Measurements from ENCODE around the gene TANGO2. TPM values are rescaled to one million over a fixed set of nuclear protein-coding genes. Genes with fewer than 3 reads are reported as not detected.

TANGO2 gene
- total RNA-seq, 1 experiment from 2014 or later, result 14.6 TPM

DNA sequence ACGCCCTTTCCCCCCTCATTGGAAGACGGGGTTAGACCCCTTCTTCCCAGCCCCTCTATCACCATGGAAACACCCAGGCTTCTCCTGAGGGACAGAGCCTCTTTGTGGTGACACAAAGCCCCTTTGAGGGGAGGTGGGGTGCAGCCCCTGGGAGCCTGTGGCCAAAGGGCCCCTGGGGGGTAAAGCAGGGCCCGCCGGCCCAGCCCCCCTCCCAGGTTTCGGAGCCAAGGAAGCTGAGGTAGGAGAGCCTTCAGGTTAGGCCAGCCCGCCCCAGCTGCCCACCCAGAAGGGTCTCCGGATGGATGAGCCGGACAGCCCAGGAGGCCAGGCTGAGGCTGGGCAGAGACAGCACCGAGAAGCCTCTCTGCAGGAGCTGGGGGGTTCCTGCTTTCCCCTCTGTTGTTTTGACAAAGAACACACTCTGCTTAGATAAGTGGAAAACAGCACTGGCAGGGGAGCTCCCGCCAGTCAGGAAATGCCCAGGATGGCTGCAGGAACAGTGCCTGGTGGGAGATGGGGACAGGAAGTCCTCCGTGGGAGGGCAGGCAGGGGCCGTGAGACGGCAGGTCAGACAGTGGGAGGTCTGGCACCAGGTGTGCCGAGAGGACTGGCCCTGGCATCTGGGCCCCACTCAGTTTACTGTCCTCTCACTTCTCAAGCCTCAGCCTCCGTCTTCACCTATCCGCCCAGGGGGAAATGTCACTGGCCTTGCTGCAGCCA lies 22.5 kb upstream of the TANGO2 start:
- H3K9me3 Mint-ChIP-seq, result peaks cover 4 to 6% of the 10 kb centered on the region in 2 experiments; a peak in 4 of 5 replicates
- Histone ChIP-seq H4K20me1 (ENCODE audit: control insufficient read depth, insufficient read depth, insufficient read length) (no peaks in the 10 kb centered on the region), H3K18ac (ENCODE audit: insufficient read length, low read depth, low read length) (no peak overlapping the region), H2BK20ac (ENCODE audit: low read depth, low read length, poor library complexity, severe bottlenecking) (no peak overlapping the region), H3K4me1 (ENCODE audit: insufficient read depth, low read length) (peaks cover 6% of the 10 kb centered on the region; the same call in 1 of the 2 replicates), H2BK15ac (ENCODE audit: low read depth, low read length) (no peak overlapping the region), H4K5ac (ENCODE audit: insufficient read length, low read depth, low read length) (no peak overlapping the region), H3K14ac (ENCODE audit: insufficient read depth, low read length) (no peak overlapping the region; the same call in 1 of the 2 replicates), H3K23ac (ENCODE audit: insufficient read length, low read depth, low read length) (no peak overlapping the region), H3K27me3 (ENCODE audit: insufficient read depth, low read length) (no peaks in the 10 kb centered on the region), H4K91ac (ENCODE audit: insufficient read length, low read depth, low read length) (no peak overlapping the region), H2AK5ac (ENCODE audit: insufficient read length, low read length) (no peak overlapping the region), H3K4ac (ENCODE audit: low read depth, low read length) (no peak overlapping the region), H3K23me2 (ENCODE audit: insufficient read length, low read depth, low read length, poor library complexity, severe bottlenecking) (no peaks in the 10 kb centered on the region), H2BK5ac (ENCODE audit: insufficient read length, low read length) (no peak overlapping the region), H3K79me2 (ENCODE audit: insufficient read depth, low read length) (no peaks in the 10 kb centered on the region), H3K9ac (ENCODE audit: extremely low read depth, insufficient read length, low read length) (no peak overlapping the region), H2BK12ac (ENCODE audit: insufficient read length, low read depth, low read length) (no peak overlapping the region), H3K56ac (ENCODE audit: insufficient read length, low read depth, low read length) (no peak overlapping the region), H4K8ac (replicated peaks; ENCODE audit: insufficient read length, low read depth, low read length) (no peak overlapping the region), H3K9me3 (ENCODE audit: control insufficient read depth, low read depth, low read length) (no peaks in the 10 kb centered on the region), H2BK120ac (ENCODE audit: low read depth, low read length, poor library complexity, severe bottlenecking) (no peak overlapping the region), H3T11ph (ENCODE audit: low read length) (no peak overlapping the region), H3K79me1 (ENCODE audit: insufficient read depth, low read depth, low read length, poor library complexity, severe bottlenecking) (no peaks in the 10 kb centered on the region), H3K4me2 (ENCODE audit: insufficient read depth, insufficient read length, low read length) (no peak overlapping the region), H2AFZ (ENCODE audit: low read length) (no peak overlapping the region), H3K27ac (ENCODE audit: insufficient read length, low read depth, low read length) (no peak overlapping the region)
- DNase-seq, result no peak
- H3K27ac Mint-ChIP-seq, result peak overlapping the region; percentile 70 to 83 (median 70); a peak in 3 of 7 replicates
- TF ChIP-seq, protein P1, sequence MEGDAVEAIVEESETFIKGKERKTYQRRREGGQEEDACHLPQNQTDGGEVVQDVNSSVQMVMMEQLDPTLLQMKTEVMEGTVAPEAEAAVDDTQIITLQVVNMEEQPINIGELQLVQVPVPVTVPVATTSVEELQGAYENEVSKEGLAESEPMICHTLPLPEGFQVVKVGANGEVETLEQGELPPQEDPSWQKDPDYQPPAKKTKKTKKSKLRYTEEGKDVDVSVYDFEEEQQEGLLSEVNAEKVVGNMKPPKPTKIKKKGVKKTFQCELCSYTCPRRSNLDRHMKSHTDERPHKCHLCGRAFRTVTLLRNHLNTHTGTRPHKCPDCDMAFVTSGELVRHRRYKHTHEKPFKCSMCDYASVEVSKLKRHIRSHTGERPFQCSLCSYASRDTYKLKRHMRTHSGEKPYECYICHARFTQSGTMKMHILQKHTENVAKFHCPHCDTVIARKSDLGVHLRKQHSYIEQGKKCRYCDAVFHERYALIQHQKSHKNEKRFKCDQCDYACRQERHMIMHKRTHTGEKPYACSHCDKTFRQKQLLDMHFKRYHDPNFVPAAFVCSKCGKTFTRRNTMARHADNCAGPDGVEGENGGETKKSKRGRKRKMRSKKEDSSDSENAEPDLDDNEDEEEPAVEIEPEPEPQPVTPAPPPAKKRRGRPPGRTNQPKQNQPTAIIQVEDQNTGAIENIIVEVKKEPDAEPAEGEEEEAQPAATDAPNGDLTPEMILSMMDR (conservative IDR thresholded peaks at IDR 0.05), result no peak
- H3K27me3 Mint-ChIP-seq (ENCODE audit: low read depth), result no peaks in the 10 kb centered on the region; the same call in 1 of the 2 replicates
- peak overlapping the region in 1 of 2 experiments; percentile 71; a peak in 3 of 5 replicates for H3K4me3 Mint-ChIP-seq
- no CpG with 5 or more reads among the region's 16 CpGs for WGBS (ENCODE audit: extremely low coverage, insufficient read length, low lambda C conversion rate)
- peaks cover 0 to 5% (median 0%) of the 10 kb centered on the region in 3 experiments; a peak in 3 of 7 replicates for H3K36me3 Mint-ChIP-seq (ENCODE audit: insufficient read depth in 1 of 3, low read depth in 3 of 3)
- H3K4me1 Mint-ChIP-seq, result peaks cover 29 to 33% of the 10 kb centered on the region in 2 experiments
